ENCODE data around the gene SMIM13.

Gene SMIM13

GRCh38 chr6:11161031-11161956, 67.7 kb downstream of the SMIM13 start:
- no peak overlapping the region for H2BK5ac ChIP-seq (ENCODE audit: low read length)
- no peak overlapping the region for H2BK15ac ChIP-seq (replicated peaks; ENCODE audit: low read depth)
- H3K23ac ChIP-seq (ENCODE audit: low read length), result no peak overlapping the region
- WGBS (ENCODE audit: extremely low coverage, insufficient coverage, low lambda C conversion rate), result 100% methylated on average over 2 of the region's 9 CpGs
- H4K5ac ChIP-seq (ENCODE audit: low read length), result no peak overlapping the region
- no peak overlapping the region for H2AK5ac ChIP-seq (ENCODE audit: low read length)
- H3K79me2 ChIP-seq (ENCODE audit: control insufficient read depth, insufficient read depth, low read length), result no peaks in the 10 kb centered on the region
- no peaks in the 10 kb centered on the region for H3K36me3 ChIP-seq (ENCODE audit: control insufficient read depth, insufficient read depth, low read length)
- no peaks in the 10 kb centered on the region for H3K79me1 ChIP-seq (ENCODE audit: low read length)
- no peak overlapping the region for H3K4me2 ChIP-seq (ENCODE audit: low read length)
- no peaks in the 10 kb centered on the region for H3K27me3 ChIP-seq (ENCODE audit: insufficient read depth, low read length, poor library complexity)
- H3K18ac ChIP-seq (ENCODE audit: low read length), result no peak overlapping the region
- no peak overlapping the region for H4K8ac ChIP-seq (ENCODE audit: low read depth, low read length)
- no peak overlapping the region for H3K56ac ChIP-seq (ENCODE audit: low read length)
- no peak overlapping the region for H3K4ac ChIP-seq (ENCODE audit: low read depth, low read length)
- no peak overlapping the region for H3K9ac ChIP-seq (ENCODE audit: low read length)
- H3K4me3 ChIP-seq (ENCODE audit: low read length), result no peak overlapping the region
- H2BK120ac ChIP-seq (ENCODE audit: low read depth, low read length), result no peak overlapping the region
- DNase-seq, result no peak
- H3K4me1 ChIP-seq (ENCODE audit: control insufficient read depth, low read depth, low read length), result no peaks in the 10 kb centered on the region
- H3K27ac ChIP-seq (ENCODE audit: low read depth, low read length), result no peak overlapping the region

GRCh38 chr6:11162262-11162661, 68.6 kb downstream of the SMIM13 start:
- no CpG with 5 or more reads among the region's 3 CpGs for WGBS (ENCODE audit: extremely low coverage, insufficient coverage, low lambda C conversion rate)
- no peak overlapping the region for H4K5ac ChIP-seq (ENCODE audit: low read length)

GRCh38 chr6:11163932-11164331, 70.3 kb downstream of the SMIM13 start:
- WGBS (ENCODE audit: extremely low coverage, insufficient coverage, low lambda C conversion rate), result no CpG with 5 or more reads among the region's 2 CpGs
- no peak overlapping the region for H2BK120ac ChIP-seq (ENCODE audit: low read depth, low read length)

More at GRCh38 chr6:11162262-11162661, 68.6 kb downstream of the SMIM13 start:
- no peak for DNase-seq
- no peak overlapping the region for H3K4me2 ChIP-seq (ENCODE audit: low read length)
- no peak overlapping the region for H2AK5ac ChIP-seq (ENCODE audit: low read length)
- H4K8ac ChIP-seq (ENCODE audit: low read depth, low read length), result no peak overlapping the region
- H3K27ac ChIP-seq (ENCODE audit: low read depth, low read length), result no peak overlapping the region
- H3K4me1 ChIP-seq (ENCODE audit: control insufficient read depth, low read depth, low read length), result no peaks in the 10 kb centered on the region
- H3K56ac ChIP-seq (ENCODE audit: low read length), result no peak overlapping the region
- no peak overlapping the region for H3K4ac ChIP-seq (ENCODE audit: low read depth, low read length)
- H3K4me3 ChIP-seq (ENCODE audit: low read length), result no peak overlapping the region
- no peaks in the 10 kb centered on the region for H3K79me2 ChIP-seq (ENCODE audit: control insufficient read depth, insufficient read depth, low read length)
- H3K27me3 ChIP-seq (ENCODE audit: insufficient read depth, low read length, poor library complexity), result no peaks in the 10 kb centered on the region
- no peaks in the 10 kb centered on the region for H3K79me1 ChIP-seq (ENCODE audit: low read length)
- no peak overlapping the region for H3K23ac ChIP-seq (ENCODE audit: low read length)
- no peaks in the 10 kb centered on the region for H3K36me3 ChIP-seq (ENCODE audit: control insufficient read depth, insufficient read depth, low read length)
- no peak overlapping the region for H2BK5ac ChIP-seq (ENCODE audit: low read length)
- no peak overlapping the region for H2BK120ac ChIP-seq (ENCODE audit: low read depth, low read length)
- H2BK15ac ChIP-seq (replicated peaks; ENCODE audit: low read depth), result no peak overlapping the region
- H3K9ac ChIP-seq (ENCODE audit: low read length), result no peak overlapping the region
- H3K18ac ChIP-seq (ENCODE audit: low read length), result no peak overlapping the region

DNA sequence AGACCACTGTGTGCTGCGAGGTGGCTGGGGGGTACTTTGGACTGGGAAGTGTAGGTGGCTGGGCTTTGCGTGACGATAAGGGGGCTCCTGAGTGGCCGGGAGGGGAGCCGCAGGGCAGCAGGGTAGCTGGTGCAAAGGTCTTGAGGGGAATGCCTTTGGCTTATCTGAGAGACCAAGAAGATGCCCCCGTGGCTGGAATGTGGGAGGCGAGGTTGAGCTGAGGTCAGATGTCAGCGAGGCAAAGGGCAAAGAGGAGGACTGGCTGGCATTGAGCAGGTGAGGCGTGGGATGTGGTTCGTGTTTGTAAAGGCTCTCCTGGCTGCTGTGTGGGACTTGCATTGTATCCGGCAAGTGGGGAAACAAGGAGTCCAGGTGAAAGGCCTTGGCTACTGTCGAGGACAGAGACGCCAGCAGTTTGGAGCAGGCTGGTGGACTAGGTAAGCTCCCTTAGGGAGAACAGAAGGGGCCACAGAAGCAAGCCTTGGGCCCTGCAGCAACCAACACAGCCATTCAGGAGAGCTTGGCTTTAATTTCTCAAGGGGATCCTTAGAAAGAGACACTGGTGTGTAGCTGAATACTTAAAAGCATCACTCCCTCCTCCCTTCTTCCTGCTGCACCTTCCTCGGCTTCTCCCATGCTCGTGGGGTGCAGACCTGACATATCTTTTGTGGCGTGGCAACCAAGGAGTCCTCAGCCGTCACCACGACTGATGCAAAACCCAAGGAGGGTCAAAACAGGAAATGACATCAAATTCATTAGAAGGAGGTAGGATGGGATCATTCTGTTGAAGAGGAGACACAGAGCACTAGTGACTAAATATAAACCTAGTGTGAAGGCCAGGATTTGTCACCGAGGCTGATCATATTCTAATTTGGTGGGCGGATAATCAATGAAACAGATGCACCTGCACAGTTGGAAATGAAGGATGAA, 71.3 kb downstream of the SMIM13 start:
- H2BK5ac ChIP-seq (ENCODE audit: low read length), result no peak overlapping the region
- H3K9ac ChIP-seq (ENCODE audit: low read length), result no peak overlapping the region

More at GRCh38 chr6:11163932-11164331, 70.3 kb downstream of the SMIM13 start:
- no peaks in the 10 kb centered on the region for H3K36me3 ChIP-seq (ENCODE audit: control insufficient read depth, insufficient read depth, low read length)
- no peak overlapping the region for H3K23ac ChIP-seq (ENCODE audit: low read length)
- no peaks in the 10 kb centered on the region for H3K27me3 ChIP-seq (ENCODE audit: insufficient read depth, low read length, poor library complexity)
- H3K4me1 ChIP-seq (ENCODE audit: control insufficient read depth, low read depth, low read length), result no peaks in the 10 kb centered on the region
- no peak overlapping the region for H2BK15ac ChIP-seq (replicated peaks; ENCODE audit: low read depth)
- H4K5ac ChIP-seq (ENCODE audit: low read length), result no peak overlapping the region
- no peak overlapping the region for H3K9ac ChIP-seq (ENCODE audit: low read length)
- H3K4me3 ChIP-seq (ENCODE audit: low read length), result no peak overlapping the region
- H3K18ac ChIP-seq (ENCODE audit: low read length), result no peak overlapping the region
- H4K8ac ChIP-seq (ENCODE audit: low read depth, low read length), result no peak overlapping the region
- no peak overlapping the region for H3K4me2 ChIP-seq (ENCODE audit: low read length)
- no peaks in the 10 kb centered on the region for H3K79me1 ChIP-seq (ENCODE audit: low read length)
- H3K79me2 ChIP-seq (ENCODE audit: control insufficient read depth, insufficient read depth, low read length), result no peaks in the 10 kb centered on the region
- H2AK5ac ChIP-seq (ENCODE audit: low read length), result no peak overlapping the region
- no peak overlapping the region for H3K56ac ChIP-seq (ENCODE audit: low read length)
- H3K4ac ChIP-seq (ENCODE audit: low read depth, low read length), result no peak overlapping the region
- no peak overlapping the region for H2BK5ac ChIP-seq (ENCODE audit: low read length)
- no peak for DNase-seq
- no peak overlapping the region for H3K27ac ChIP-seq (ENCODE audit: low read depth, low read length)

GRCh38 chr6:11166948-11167347, 73.3 kb downstream of the SMIM13 start:
- H3K18ac ChIP-seq (ENCODE audit: low read length), result no peak overlapping the region
- no peak overlapping the region for H3K56ac ChIP-seq (ENCODE audit: low read length)
- no peak overlapping the region for H2BK5ac ChIP-seq (ENCODE audit: low read length)
- no peaks in the 10 kb centered on the region for H3K4me1 ChIP-seq (ENCODE audit: control insufficient read depth, low read depth, low read length)
- no peak overlapping the region for H3K4me3 ChIP-seq (ENCODE audit: low read length)
- H3K27me3 ChIP-seq (ENCODE audit: insufficient read depth, low read length, poor library complexity), result no peaks in the 10 kb centered on the region
- H2BK15ac ChIP-seq (replicated peaks; ENCODE audit: low read depth), result no peak overlapping the region
- no peak overlapping the region for H4K8ac ChIP-seq (ENCODE audit: low read depth, low read length)
- H3K4me2 ChIP-seq (ENCODE audit: low read length), result no peak overlapping the region
- no peak overlapping the region for H3K9ac ChIP-seq (ENCODE audit: low read length)
- no peak overlapping the region for H2BK120ac ChIP-seq (ENCODE audit: low read depth, low read length)
- H4K5ac ChIP-seq (ENCODE audit: low read length), result no peak overlapping the region
- no peaks in the 10 kb centered on the region for H3K79me1 ChIP-seq (ENCODE audit: low read length)
- H3K36me3 ChIP-seq (ENCODE audit: control insufficient read depth, insufficient read depth, low read length), result no peaks in the 10 kb centered on the region
- no peaks in the 10 kb centered on the region for H3K79me2 ChIP-seq (ENCODE audit: control insufficient read depth, insufficient read depth, low read length)
- no peak overlapping the region for H3K27ac ChIP-seq (ENCODE audit: low read depth, low read length)
- WGBS (ENCODE audit: extremely low coverage, insufficient coverage, low lambda C conversion rate), result no CpG with 5 or more reads among the region's 4 CpGs
- DNase-seq, result no peak
- no peak overlapping the region for H3K4ac ChIP-seq (ENCODE audit: low read depth, low read length)
- H2AK5ac ChIP-seq (ENCODE audit: low read length), result no peak overlapping the region
- H3K23ac ChIP-seq (ENCODE audit: low read length), result no peak overlapping the region

More for the DNA sequence above, 71.3 kb downstream of the SMIM13 start:
- no peaks in the 10 kb centered on the region for H3K4me1 ChIP-seq (ENCODE audit: control insufficient read depth, low read depth, low read length)
- no peak overlapping the region for H2BK120ac ChIP-seq (ENCODE audit: low read depth, low read length)
- H3K79me1 ChIP-seq (ENCODE audit: low read length), result no peaks in the 10 kb centered on the region
- no peak for DNase-seq
- H3K79me2 ChIP-seq (ENCODE audit: control insufficient read depth, insufficient read depth, low read length), result no peaks in the 10 kb centered on the region
- no peak overlapping the region for H3K27ac ChIP-seq (ENCODE audit: low read depth, low read length)
- H3K36me3 ChIP-seq (ENCODE audit: control insufficient read depth, insufficient read depth, low read length), result no peaks in the 10 kb centered on the region
- H2AK5ac ChIP-seq (ENCODE audit: low read length), result no peak overlapping the region
- no peak overlapping the region for H3K4me2 ChIP-seq (ENCODE audit: low read length)
- H3K4ac ChIP-seq (ENCODE audit: low read depth, low read length), result no peak overlapping the region
- no peak overlapping the region for H3K23ac ChIP-seq (ENCODE audit: low read length)
- no peaks in the 10 kb centered on the region for H3K27me3 ChIP-seq (ENCODE audit: insufficient read depth, low read length, poor library complexity)
- no CpG with 5 or more reads among the region's 20 CpGs for WGBS (ENCODE audit: extremely low coverage, insufficient coverage, low lambda C conversion rate)
- no peak overlapping the region for H4K5ac ChIP-seq (ENCODE audit: low read length)
- no peak overlapping the region for H3K56ac ChIP-seq (ENCODE audit: low read length)
- H4K8ac ChIP-seq (ENCODE audit: low read depth, low read length), result no peak overlapping the region
- H2BK15ac ChIP-seq (replicated peaks; ENCODE audit: low read depth), result no peak overlapping the region
- no peak overlapping the region for H3K18ac ChIP-seq (ENCODE audit: low read length)
- no peak overlapping the region for H3K4me3 ChIP-seq (ENCODE audit: low read length)
